ENCODE data around the gene TMEM201.

Gene TMEM201

GRCh38 chr1:9595968-9596340 lies 7.2 kb downstream of the TMEM201 start:
- TF ChIP-seq CTCF (conservative IDR thresholded peaks at IDR 0.05; ENCODE audit: low read depth, low read length), result no peak
- no peak for DNase-seq (ENCODE audit: low read depth)

GRCh38 chr1:9596415-9597123 lies 7.9 kb downstream of the TMEM201 start:
- DNase-seq (ENCODE audit: low read depth), result no peak
- no peak overlapping the region for H3K4me3 ChIP-seq (ENCODE audit: low read length)
- TF ChIP-seq CTCF (conservative IDR thresholded peaks at IDR 0.05; ENCODE audit: low read depth, low read length), result no peak

More at GRCh38 chr1:9595968-9596340, 7.2 kb downstream of the TMEM201 start:
- no peak overlapping the region for H3K4me3 ChIP-seq (ENCODE audit: low read length)

GRCh38 chr1:9597361-9598315 lies 8.9 kb downstream of the TMEM201 start:
- TF ChIP-seq CTCF (conservative IDR thresholded peaks at IDR 0.05; ENCODE audit: low read depth, low read length), result no peak
- no peak overlapping the region for H3K4me3 ChIP-seq (ENCODE audit: low read length)
- no peak for DNase-seq (ENCODE audit: low read depth)

- no peak for TF ChIP-seq CTCF (conservative IDR thresholded peaks at IDR 0.05; ENCODE audit: low read depth, low read length)
- no peak for DNase-seq (ENCODE audit: low read depth)
- H3K4me3 ChIP-seq (ENCODE audit: low read length), result no peak overlapping the region
These were observed 9.6 kb downstream of the TMEM201 start for GRCh38 chr1:9598316-9598700.

GRCh38 chr1:9599741-9600140 lies 11.0 kb downstream of the TMEM201 start:
- no peak overlapping the region for H3K4me3 ChIP-seq (ENCODE audit: low read length)
- no peak for TF ChIP-seq CTCF (conservative IDR thresholded peaks at IDR 0.05; ENCODE audit: low read depth, low read length)
- DNase-seq (ENCODE audit: low read depth), result no peak

GRCh38 chr1:9600861-9601834 lies 12.4 kb downstream of the TMEM201 start:
- no peak for DNase-seq (ENCODE audit: low read depth)
- no peak overlapping the region for H3K4me3 ChIP-seq (ENCODE audit: low read length)
- no peak for TF ChIP-seq CTCF (conservative IDR thresholded peaks at IDR 0.05; ENCODE audit: low read depth, low read length)

All from retinal pigment epithelial cell (primary cell).